Activated CD8-positive, alpha-beta T cell treated with anti-CD3 and anti-CD28 coated beads for 36 hours (primary cell): ENCODE data around the gene GNAT3. TPM values are rescaled to one million over a fixed set of nuclear protein-coding genes. Genes with fewer than 3 reads are reported as not detected.

Experiments
- ATAC-seq: fragments of 200-7000 bp; cut with Tn5 transposase; one replicate; pipeline ENCODE4 v1.10.0; 2021; ENCODE audit warnings: mild to moderate bottlenecking, moderate library complexity
- CTCF ChIA-PET: fragments of 350-600 bp; sonication (Branson Sonifier 250); formaldehyde crosslinking; loops from one replicate; lab custom pipeline; 2021; ENCODE audit warnings: antibody characterized with exemption; lab: Charles Lee
- POLR2A ChIA-PET: fragments of 350-600 bp; sonication (Branson Sonifier 250); formaldehyde crosslinking; loops from one replicate; lab custom pipeline; 2021; ENCODE audit warnings: antibody characterized with exemption; lab: Charles Lee
- DNase-seq: peaks from one replicate; pipeline ENCODE4 v3.0.0-alpha.2; 2020
- H3K27ac Mint-ChIP-seq: one replicate; pipeline ENCODE4 v1.8.0; 2021; ENCODE audit warnings: mild to moderate bottlenecking, mixed read lengths
- H3K27me3 Mint-ChIP-seq: one replicate; pipeline ENCODE4 v1.8.0; 2021; ENCODE audit warnings: mixed read lengths
- H3K36me3 Mint-ChIP-seq: one replicate; pipeline ENCODE4 v1.8.0; 2021; ENCODE audit warnings: low read depth, mixed read lengths
- H3K4me1 Mint-ChIP-seq: one replicate; pipeline ENCODE4 v1.8.0; 2021; ENCODE audit warnings: low read depth, mixed read lengths
- H3K4me3 Mint-ChIP-seq: one replicate; pipeline ENCODE4 v1.8.0; 2021; ENCODE audit warnings: mild to moderate bottlenecking, moderate library complexity, mixed read lengths
- H3K9me3 Mint-ChIP-seq: one replicate; pipeline ENCODE4 v1.8.0; 2021; ENCODE audit warnings: mixed read lengths
- intact Hi-C: fragments of 100-400 bp; cut with micrococcal nuclease; formaldehyde crosslinking; loops from one replicate; pipeline ENCODE4 v1.10.0; 2022
- total RNA-seq, 2 experiments: library from RNA; stranded (reverse); gene quantifications; one replicate each; pipeline ENCODE4 v1.2.3, GENCODE V29; 2021
- TF ChIP-seq, protein P1 (sequence below): fragments of 200-600 bp; IDR thresholded peaks from one replicate; pipeline ENCODE4 v1.8.0; 2022; ENCODE audit warnings: antibody characterized with exemption, mild to moderate bottlenecking

GNAT3 gene
- total RNA-seq: not detected

DNA sequence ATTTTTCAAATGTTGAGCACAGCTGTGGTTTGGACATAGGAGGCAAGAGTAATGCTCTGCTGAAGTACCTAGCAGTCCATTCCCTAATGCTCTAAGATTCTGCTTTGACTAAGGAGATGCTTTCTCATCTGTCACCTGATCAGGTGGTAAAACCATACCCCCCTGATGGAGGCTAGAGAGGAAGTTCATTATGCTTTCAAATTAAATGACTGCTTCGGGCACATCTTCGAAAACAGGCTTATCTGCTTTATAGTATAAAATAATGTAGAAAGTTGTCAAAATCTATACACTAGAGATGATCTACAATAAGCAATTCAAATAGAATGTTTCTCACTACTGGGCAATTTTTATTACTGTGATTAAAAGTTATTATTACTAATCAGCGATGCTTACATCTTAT lies at the start of gene GNAT3:
TSS of gene GNAT3 (minus strand) at position 101 of the 400 bp plus-strand sequence. CDS start 138 bp downstream, outside the sequence.
- TF ChIP-seq, protein P1, sequence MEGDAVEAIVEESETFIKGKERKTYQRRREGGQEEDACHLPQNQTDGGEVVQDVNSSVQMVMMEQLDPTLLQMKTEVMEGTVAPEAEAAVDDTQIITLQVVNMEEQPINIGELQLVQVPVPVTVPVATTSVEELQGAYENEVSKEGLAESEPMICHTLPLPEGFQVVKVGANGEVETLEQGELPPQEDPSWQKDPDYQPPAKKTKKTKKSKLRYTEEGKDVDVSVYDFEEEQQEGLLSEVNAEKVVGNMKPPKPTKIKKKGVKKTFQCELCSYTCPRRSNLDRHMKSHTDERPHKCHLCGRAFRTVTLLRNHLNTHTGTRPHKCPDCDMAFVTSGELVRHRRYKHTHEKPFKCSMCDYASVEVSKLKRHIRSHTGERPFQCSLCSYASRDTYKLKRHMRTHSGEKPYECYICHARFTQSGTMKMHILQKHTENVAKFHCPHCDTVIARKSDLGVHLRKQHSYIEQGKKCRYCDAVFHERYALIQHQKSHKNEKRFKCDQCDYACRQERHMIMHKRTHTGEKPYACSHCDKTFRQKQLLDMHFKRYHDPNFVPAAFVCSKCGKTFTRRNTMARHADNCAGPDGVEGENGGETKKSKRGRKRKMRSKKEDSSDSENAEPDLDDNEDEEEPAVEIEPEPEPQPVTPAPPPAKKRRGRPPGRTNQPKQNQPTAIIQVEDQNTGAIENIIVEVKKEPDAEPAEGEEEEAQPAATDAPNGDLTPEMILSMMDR: no peak
- ChIA-PET POLR2A (no interaction called here), CTCF (no interaction called here)
- H3K4me3 Mint-ChIP-seq: no peak within 1 kb of the TSS
- H3K27ac Mint-ChIP-seq: no peak within 1 kb of the TSS
- intact Hi-C loops: no loop called here
- no peaks in the 10 kb centered on the region for H3K9me3 Mint-ChIP-seq
- no peaks in the 10 kb centered on the region for H3K36me3 Mint-ChIP-seq
- no peaks in the 10 kb centered on the region for H3K27me3 Mint-ChIP-seq
- DNase-seq (no peak), ATAC-seq (no peak)
- no peaks in the 10 kb centered on the region for H3K4me1 Mint-ChIP-seq

DNA sequence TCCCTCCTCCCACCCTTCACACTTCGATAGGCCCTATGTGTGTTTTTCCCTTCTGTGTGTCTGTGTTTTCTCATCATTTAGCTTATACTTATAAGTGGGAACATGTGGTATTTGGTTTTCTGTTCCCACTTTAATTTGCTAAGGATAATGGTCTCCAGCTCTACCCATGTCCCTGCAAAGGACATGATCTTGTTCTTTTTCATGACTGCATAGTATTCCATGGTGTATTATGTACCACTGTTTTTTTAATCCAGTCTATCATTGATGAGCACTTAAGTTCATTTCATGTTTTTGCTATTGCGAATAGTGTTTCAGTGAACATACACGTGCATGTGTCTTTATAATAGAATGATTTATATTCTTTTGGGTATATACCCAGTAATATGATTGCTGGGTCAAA lies 46.3 kb upstream of the GNAT3 start:
- Mint-ChIP-seq H3K4me3 (no peak overlapping the region), H3K27ac (no peak overlapping the region), H3K9me3 (peaks cover 8% of the 10 kb centered on the region), H3K36me3 (peaks cover 2% of the 10 kb centered on the region), H3K4me1 (no peaks in the 10 kb centered on the region), H3K27me3 (no peaks in the 10 kb centered on the region)
- ATAC-seq (no peak), DNase-seq (no peak)
- intact Hi-C loops: no loop called here
- ChIA-PET CTCF (no interaction called here), POLR2A (no interaction called here)
- TF ChIP-seq, protein P1: no peak

DNA sequence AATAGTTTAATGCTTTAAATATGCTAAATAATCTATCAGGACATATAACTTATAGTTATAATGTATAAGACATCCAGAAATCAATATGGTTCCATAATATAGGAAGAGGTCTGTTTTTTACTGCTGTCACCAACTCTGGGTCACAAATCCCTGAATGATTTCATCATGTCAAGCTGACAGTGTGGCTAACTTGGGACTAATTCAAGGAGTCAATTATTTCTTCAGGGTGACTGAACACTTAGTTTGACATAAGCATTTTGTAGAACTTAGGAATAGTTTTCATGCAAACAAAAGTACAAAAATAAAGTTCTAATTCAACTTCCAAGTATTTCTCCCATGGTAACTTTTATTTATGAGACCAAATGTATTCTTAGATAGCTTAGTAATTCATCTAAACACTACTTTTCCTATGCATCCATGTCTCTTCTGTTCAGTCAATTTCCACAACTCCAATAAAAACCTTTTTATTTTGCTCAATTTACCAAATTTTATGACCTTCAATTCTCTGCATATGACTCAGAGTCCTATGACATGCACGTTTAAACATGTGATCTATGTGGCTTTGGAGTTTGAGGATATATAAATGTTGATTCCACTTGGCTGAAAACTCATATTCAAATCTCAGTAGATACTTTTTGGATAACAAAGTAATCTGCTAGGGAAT lies 40.3 kb upstream of the GNAT3 start:
- Mint-ChIP-seq H3K4me3 (no peak overlapping the region), H3K36me3 (no peaks in the 10 kb centered on the region), H3K9me3 (peaks cover 3% of the 10 kb centered on the region), H3K27ac (no peak overlapping the region), H3K27me3 (no peaks in the 10 kb centered on the region), H3K4me1 (no peaks in the 10 kb centered on the region)
- POLR2A ChIA-PET: no interaction called here
- CTCF ChIA-PET: no interaction called here
- DNase-seq (no peak), ATAC-seq (no peak)
- intact Hi-C loops: no loop called here
- TF ChIP-seq, protein P1: no peak

DNA sequence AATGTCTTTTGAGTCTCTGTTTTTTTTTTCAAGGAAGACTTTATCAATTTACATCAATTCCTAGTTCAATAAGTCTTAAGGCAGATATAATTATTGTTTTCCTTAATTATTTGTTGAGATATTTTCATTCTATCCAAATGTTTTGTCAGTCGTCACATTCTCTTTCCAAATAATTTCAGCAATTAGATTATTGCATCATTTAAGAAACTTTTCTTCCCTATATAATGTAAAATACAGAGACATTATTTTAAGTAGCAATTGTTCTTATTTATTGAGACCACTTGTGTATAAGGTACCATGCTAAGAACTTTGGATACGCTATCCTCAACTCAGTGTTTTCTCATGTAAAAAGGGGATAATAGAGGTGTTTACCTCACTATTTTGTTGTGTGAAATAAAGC lies 38.1 kb upstream of the GNAT3 start:
- CTCF ChIA-PET: no interaction called here
- no peaks in the 10 kb centered on the region for H3K36me3 Mint-ChIP-seq
- H3K27me3 Mint-ChIP-seq: no peaks in the 10 kb centered on the region
- POLR2A ChIA-PET: no interaction called here
- H3K9me3 Mint-ChIP-seq: peaks cover 3% of the 10 kb centered on the region
- DNase-seq (no peak), ATAC-seq (no peak)
- H3K27ac Mint-ChIP-seq: no peak overlapping the region
- H3K4me1 Mint-ChIP-seq: no peaks in the 10 kb centered on the region
- H3K4me3 Mint-ChIP-seq: no peak overlapping the region
- TF ChIP-seq, protein P1: no peak
- intact Hi-C loops: no loop called here

DNA sequence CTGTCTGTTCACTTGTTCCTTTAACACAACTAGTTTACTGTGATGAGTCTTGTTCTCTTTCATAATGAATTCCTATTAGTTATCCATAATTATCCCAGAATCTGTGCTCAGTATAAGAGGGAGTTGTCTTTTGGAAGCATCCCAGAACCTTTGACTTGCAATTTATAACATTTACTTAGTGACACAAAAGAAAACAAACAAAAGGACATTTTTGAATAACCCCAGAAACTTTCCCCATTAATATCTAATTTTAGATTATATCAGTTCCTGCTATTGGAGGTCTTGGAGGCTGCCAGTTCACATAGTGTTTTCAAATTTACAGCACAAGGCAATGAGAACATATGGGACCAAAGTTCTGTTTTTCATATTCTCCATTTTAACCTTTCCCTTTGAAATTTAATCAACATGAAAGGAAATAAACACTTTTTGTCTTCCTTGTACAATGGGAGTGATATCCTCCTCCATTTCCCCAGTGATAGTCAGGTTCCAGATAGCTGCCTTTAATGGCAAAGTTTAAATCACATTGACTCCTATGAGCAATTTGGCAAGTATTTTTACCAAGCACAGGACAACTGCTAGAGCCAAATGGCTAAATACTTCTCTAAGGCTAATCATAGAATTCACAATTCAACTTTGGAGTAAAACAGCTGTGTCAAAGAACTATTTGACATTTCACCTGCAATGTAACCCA lies 37.1 kb upstream of the GNAT3 start:
- Mint-ChIP-seq H3K36me3 (no peaks in the 10 kb centered on the region), H3K4me1 (no peaks in the 10 kb centered on the region), H3K4me3 (no peak overlapping the region), H3K9me3 (peaks cover 8% of the 10 kb centered on the region), H3K27ac (no peak overlapping the region), H3K27me3 (no peaks in the 10 kb centered on the region)
- CTCF ChIA-PET: no interaction called here
- ATAC-seq (no peak), DNase-seq (no peak)
- intact Hi-C loops: no loop called here
- POLR2A ChIA-PET: no interaction called here
- TF ChIP-seq, protein P1: no peak
